ENCODE results near the gene WDR37. TPM values are rescaled to one million over a fixed set of nuclear protein-coding genes. Genes with fewer than 3 reads are reported as not detected.

WDR37 gene
- total RNA-seq, 1 donor from 2014 or later: 12.5 TPM

- Histone ChIP-seq H3K4me1 (ENCODE audit: control insufficient read depth in 3 of 3, insufficient read depth in 3 of 3, low read length in 3 of 3) (no peaks in the 10 kb centered on the region), H3K4me3 (ENCODE audit: low read length in 3 of 3) (no peak overlapping the region)
Observed at GRCh38 chr10:1152386-1153250, 96.4 kb downstream of the WDR37 start.

DNA sequence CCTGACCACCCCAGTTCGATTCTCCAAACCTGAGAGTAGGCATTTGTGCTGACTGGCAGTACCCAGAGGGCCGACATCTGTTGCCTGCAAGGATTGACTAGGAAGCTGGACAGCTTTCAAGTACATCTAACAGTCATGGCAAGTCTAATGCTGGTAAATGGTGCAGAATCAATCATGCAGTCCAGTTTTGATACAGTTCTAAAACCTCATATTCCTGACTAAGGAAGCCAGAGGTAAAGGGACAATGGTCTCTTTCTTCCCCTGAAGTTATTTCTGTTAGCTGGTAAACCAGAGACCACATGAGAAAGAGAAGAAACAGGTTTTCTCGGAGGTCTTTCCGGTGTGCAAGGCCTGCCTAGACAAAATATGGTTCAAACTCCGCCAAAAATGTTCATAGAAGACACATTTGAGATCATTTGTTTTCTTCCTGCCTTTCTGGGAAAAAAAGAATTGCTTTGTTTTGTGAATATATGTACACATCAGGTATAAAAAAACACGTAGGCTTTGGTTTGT, 97.1 kb downstream of the WDR37 start:
- no peaks in the 10 kb centered on the region for H3K36me3 ChIP-seq (ENCODE audit: control insufficient read depth in 3 of 3, insufficient read depth in 3 of 3, low read length in 3 of 3)
- no peak overlapping the region for H3K4me3 ChIP-seq (ENCODE audit: low read length in 3 of 3)
- no peaks in the 10 kb centered on the region for H3K9me3 ChIP-seq (ENCODE audit: control insufficient read depth in 3 of 3, low read length in 3 of 3)
- H3K9ac ChIP-seq (ENCODE audit: low read depth in 1 of 3, low read length in 3 of 3): no peak overlapping the region
- no peaks in the 10 kb centered on the region for H3K27me3 ChIP-seq (ENCODE audit: control insufficient read depth in 3 of 3, insufficient read depth in 3 of 3, low read length in 3 of 3)
- no peak overlapping the region for H3K27ac ChIP-seq (ENCODE audit: low read depth, low read length)
- H3K4me1 ChIP-seq (ENCODE audit: control insufficient read depth in 3 of 3, insufficient read depth in 3 of 3, low read length in 3 of 3): no peaks in the 10 kb centered on the region

More at GRCh38 chr10:1152386-1153250, 96.4 kb downstream of the WDR37 start:
- H3K36me3 ChIP-seq (ENCODE audit: control insufficient read depth in 3 of 3, insufficient read depth in 3 of 3, low read length in 3 of 3): no peaks in the 10 kb centered on the region
- no peaks in the 10 kb centered on the region for H3K9me3 ChIP-seq (ENCODE audit: control insufficient read depth in 3 of 3, low read length in 3 of 3)
- H3K27me3 ChIP-seq (ENCODE audit: control insufficient read depth in 3 of 3, insufficient read depth in 3 of 3, low read length in 3 of 3): no peaks in the 10 kb centered on the region
- H3K9ac ChIP-seq (ENCODE audit: low read depth in 1 of 3, low read length in 3 of 3): no peak overlapping the region
- no peak overlapping the region for H3K27ac ChIP-seq (ENCODE audit: low read depth, low read length)

GRCh38 chr10:1153805-1154351, 97.7 kb downstream of the WDR37 start:
- Histone ChIP-seq H3K4me3 (ENCODE audit: low read length in 3 of 3) (no peak overlapping the region), H3K9ac (ENCODE audit: low read depth in 1 of 3, low read length in 3 of 3) (no peak overlapping the region), H3K36me3 (ENCODE audit: control insufficient read depth in 3 of 3, insufficient read depth in 3 of 3, low read length in 3 of 3) (no peaks in the 10 kb centered on the region), H3K4me1 (ENCODE audit: control insufficient read depth in 3 of 3, insufficient read depth in 3 of 3, low read length in 3 of 3) (no peaks in the 10 kb centered on the region), H3K9me3 (ENCODE audit: control insufficient read depth in 3 of 3, low read length in 3 of 3) (no peaks in the 10 kb centered on the region), H3K27me3 (ENCODE audit: control insufficient read depth in 3 of 3, insufficient read depth in 3 of 3, low read length in 3 of 3) (no peaks in the 10 kb centered on the region), H3K27ac (ENCODE audit: low read depth, low read length) (no peak overlapping the region)

DNA sequence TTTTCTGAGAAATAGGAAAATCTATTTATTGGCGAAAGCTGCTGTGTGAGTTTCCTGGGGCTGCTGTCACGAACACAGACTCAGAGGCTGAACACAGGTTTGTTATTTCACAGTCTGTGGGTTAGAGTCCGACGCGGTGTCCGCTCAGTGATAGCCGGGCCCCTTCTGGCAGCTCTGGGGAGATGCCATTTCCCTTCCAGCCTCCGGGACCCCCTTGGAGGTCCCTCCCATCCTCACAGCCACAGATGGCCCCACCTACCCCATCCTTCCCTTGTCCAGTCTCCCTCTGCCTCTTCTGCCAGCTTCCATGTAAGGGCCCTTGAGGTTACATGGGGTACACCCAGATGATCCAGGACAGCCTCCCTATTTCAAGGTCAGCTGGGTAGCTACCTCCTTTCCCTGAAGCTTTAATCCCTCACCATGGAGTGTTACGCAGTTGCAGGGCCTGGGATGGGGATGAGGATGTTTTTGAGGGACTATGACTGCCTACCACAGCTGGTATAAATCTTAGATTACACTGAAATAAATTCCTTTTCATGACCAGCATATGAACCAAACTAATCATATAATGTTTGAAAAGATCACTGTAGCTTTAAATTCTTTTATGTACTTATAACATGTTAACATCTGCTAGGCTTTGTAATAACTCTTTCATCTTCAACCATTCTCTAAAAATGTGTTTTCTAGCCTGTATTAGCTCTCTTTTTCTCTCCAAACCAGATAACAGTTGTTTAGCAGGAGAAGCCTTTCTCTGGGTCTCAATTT, 98.5 kb downstream of the WDR37 start:
- peaks cover 0 to 5% (median 0%) of the 10 kb centered on the region in 3 donors for H3K27me3 ChIP-seq (ENCODE audit: control insufficient read depth in 3 of 3, insufficient read depth in 3 of 3, low read length in 3 of 3)
- H3K9me3 ChIP-seq (ENCODE audit: control insufficient read depth in 3 of 3, low read length in 3 of 3): no peaks in the 10 kb centered on the region
- H3K27ac ChIP-seq (ENCODE audit: low read depth, low read length): no peak overlapping the region
- no peak overlapping the region for H3K9ac ChIP-seq (ENCODE audit: low read depth in 1 of 3, low read length in 3 of 3)
- H3K4me3 ChIP-seq (ENCODE audit: low read length in 3 of 3): no peak overlapping the region
- H3K4me1 ChIP-seq (ENCODE audit: control insufficient read depth in 3 of 3, insufficient read depth in 3 of 3, low read length in 3 of 3): no peaks in the 10 kb centered on the region
- no peaks in the 10 kb centered on the region for H3K36me3 ChIP-seq (ENCODE audit: control insufficient read depth in 3 of 3, insufficient read depth in 3 of 3, low read length in 3 of 3)

DNA sequence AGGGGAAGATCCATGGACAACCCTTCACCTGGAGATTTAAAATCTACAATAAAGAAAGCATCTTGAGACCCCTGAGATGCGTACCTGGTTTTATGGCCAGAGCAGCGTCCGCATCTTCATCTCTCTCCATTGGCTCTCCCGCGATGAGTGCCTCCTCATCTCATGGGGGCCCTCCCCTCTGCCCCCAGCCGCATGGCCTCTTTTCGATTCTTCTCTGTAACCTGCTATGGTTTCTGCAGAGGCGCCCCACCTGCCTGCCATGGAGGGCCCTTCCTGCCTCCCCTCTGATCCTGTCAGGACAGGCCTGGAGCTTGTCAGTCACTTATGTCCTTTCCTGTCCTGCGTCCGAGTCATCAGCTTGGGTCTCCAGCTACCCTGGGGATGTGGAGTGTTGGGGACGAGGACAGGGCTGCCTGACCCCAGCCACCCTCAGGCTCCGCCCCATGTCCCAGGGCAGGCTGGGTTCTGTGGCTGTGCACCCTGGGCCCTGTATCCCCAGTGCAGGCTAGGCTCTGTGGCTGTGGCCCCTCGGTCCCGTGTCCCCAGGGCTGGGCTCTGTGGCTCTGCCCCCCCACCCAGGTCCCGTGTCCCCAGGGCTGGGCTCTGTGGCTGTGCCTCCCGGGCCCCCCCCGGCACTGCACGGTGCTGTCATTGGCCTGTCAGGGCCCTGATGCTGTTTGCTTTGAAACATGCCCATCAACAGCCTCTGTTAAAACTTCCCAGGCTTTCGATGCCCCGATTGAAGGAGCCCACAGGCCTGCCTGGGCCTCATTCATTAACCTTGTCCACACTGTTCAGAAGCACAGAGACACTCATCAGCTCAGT, 99.8 kb downstream of the WDR37 start:
- Histone ChIP-seq H3K36me3 (ENCODE audit: control insufficient read depth in 3 of 3, insufficient read depth in 3 of 3, low read length in 3 of 3) (no peaks in the 10 kb centered on the region), H3K4me1 (ENCODE audit: control insufficient read depth in 3 of 3, insufficient read depth in 3 of 3, low read length in 3 of 3) (no peaks in the 10 kb centered on the region), H3K9ac (ENCODE audit: low read depth in 1 of 3, low read length in 3 of 3) (no peak overlapping the region), H3K9me3 (ENCODE audit: control insufficient read depth in 3 of 3, low read length in 3 of 3) (no peaks in the 10 kb centered on the region), H3K27me3 (ENCODE audit: control insufficient read depth in 3 of 3, insufficient read depth in 3 of 3, low read length in 3 of 3) (peaks cover 0 to 5% (median 3%) of the 10 kb centered on the region in 3 donors), H3K4me3 (ENCODE audit: low read length in 3 of 3) (no peak overlapping the region), H3K27ac (ENCODE audit: low read depth, low read length) (no peak overlapping the region)

GRCh38 chr10:1156616-1156886, 100.4 kb downstream of the WDR37 start:
- Histone ChIP-seq H3K9me3 (ENCODE audit: control insufficient read depth in 3 of 3, low read length in 3 of 3) (no peaks in the 10 kb centered on the region), H3K9ac (ENCODE audit: low read depth in 1 of 3, low read length in 3 of 3) (no peak overlapping the region), H3K36me3 (ENCODE audit: control insufficient read depth in 3 of 3, insufficient read depth in 3 of 3, low read length in 3 of 3) (no peaks in the 10 kb centered on the region), H3K27me3 (ENCODE audit: control insufficient read depth in 3 of 3, insufficient read depth in 3 of 3, low read length in 3 of 3) (peaks cover 0 to 5% (median 3%) of the 10 kb centered on the region in 3 donors), H3K4me3 (ENCODE audit: low read length in 3 of 3) (no peak overlapping the region), H3K4me1 (ENCODE audit: control insufficient read depth in 3 of 3, insufficient read depth in 3 of 3, low read length in 3 of 3) (no peaks in the 10 kb centered on the region), H3K27ac (ENCODE audit: low read depth, low read length) (no peak overlapping the region)

- Histone ChIP-seq H3K27me3 (ENCODE audit: control insufficient read depth in 3 of 3, insufficient read depth in 3 of 3, low read length in 3 of 3) (peaks cover 0 to 5% (median 3%) of the 10 kb centered on the region in 3 donors), H3K4me3 (ENCODE audit: low read length in 3 of 3) (no peak overlapping the region), H3K36me3 (ENCODE audit: control insufficient read depth in 3 of 3, insufficient read depth in 3 of 3, low read length in 3 of 3) (no peaks in the 10 kb centered on the region), H3K9ac (ENCODE audit: low read depth in 1 of 3, low read length in 3 of 3) (no peak overlapping the region), H3K4me1 (ENCODE audit: control insufficient read depth in 3 of 3, insufficient read depth in 3 of 3, low read length in 3 of 3) (no peaks in the 10 kb centered on the region), H3K27ac (ENCODE audit: low read depth, low read length) (no peak overlapping the region), H3K9me3 (ENCODE audit: control insufficient read depth in 3 of 3, low read length in 3 of 3) (no peaks in the 10 kb centered on the region)
Observed at GRCh38 chr10:1156921-1157614, 100.9 kb downstream of the WDR37 start.

GRCh38 chr10:1157615-1157933, 101.4 kb downstream of the WDR37 start:
- Histone ChIP-seq H3K9ac (ENCODE audit: low read depth in 1 of 3, low read length in 3 of 3) (no peak overlapping the region), H3K27ac (ENCODE audit: low read depth, low read length) (no peak overlapping the region), H3K4me3 (ENCODE audit: low read length in 3 of 3) (no peak overlapping the region), H3K9me3 (ENCODE audit: control insufficient read depth in 3 of 3, low read length in 3 of 3) (no peaks in the 10 kb centered on the region), H3K36me3 (ENCODE audit: control insufficient read depth in 3 of 3, insufficient read depth in 3 of 3, low read length in 3 of 3) (no peaks in the 10 kb centered on the region), H3K4me1 (ENCODE audit: control insufficient read depth in 3 of 3, insufficient read depth in 3 of 3, low read length in 3 of 3) (no peaks in the 10 kb centered on the region), H3K27me3 (ENCODE audit: control insufficient read depth in 3 of 3, insufficient read depth in 3 of 3, low read length in 3 of 3) (peaks cover 0 to 8% (median 3%) of the 10 kb centered on the region in 3 donors)

DNA sequence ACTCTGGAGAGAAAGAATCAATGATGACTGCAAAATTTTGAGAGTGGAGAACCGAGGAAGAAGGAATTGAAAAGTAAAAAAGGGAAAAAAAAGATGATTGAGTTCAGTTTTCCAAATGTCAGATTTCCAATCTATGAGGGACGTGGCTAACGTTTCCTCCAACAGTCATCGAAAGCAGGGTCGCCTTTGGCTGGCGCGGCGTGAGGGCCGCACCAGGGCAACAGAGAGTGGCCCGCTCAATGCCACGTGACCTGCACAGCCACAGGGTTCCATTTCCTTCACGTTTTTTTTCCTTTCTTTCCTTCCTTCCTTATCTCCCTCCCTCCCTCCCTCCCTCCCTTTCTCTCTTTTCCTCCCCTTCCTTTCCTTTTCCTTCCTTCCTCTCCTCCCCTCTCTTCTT, 101.9 kb downstream of the WDR37 start:
- no peak overlapping the region for H3K27ac ChIP-seq (ENCODE audit: low read depth, low read length)
- no peak overlapping the region for H3K9ac ChIP-seq (ENCODE audit: low read depth in 1 of 3, low read length in 3 of 3)
- no peaks in the 10 kb centered on the region for H3K9me3 ChIP-seq (ENCODE audit: control insufficient read depth in 3 of 3, low read length in 3 of 3)
- H3K27me3 ChIP-seq (ENCODE audit: control insufficient read depth in 3 of 3, insufficient read depth in 3 of 3, low read length in 3 of 3): peaks cover 0 to 13% (median 3%) of the 10 kb centered on the region in 3 donors
- no peak overlapping the region for H3K4me3 ChIP-seq (ENCODE audit: low read length in 3 of 3)
- H3K4me1 ChIP-seq (ENCODE audit: control insufficient read depth in 3 of 3, insufficient read depth in 3 of 3, low read length in 3 of 3): no peaks in the 10 kb centered on the region
- no peaks in the 10 kb centered on the region for H3K36me3 ChIP-seq (ENCODE audit: control insufficient read depth in 3 of 3, insufficient read depth in 3 of 3, low read length in 3 of 3)
